ENCODE data around the gene IL12A. TPM values are rescaled to one million over a fixed set of nuclear protein-coding genes. Genes with fewer than 3 reads are reported as not detected.

IL12A gene
- total and polyA plus RNA-seq, 4 donors: 0.08 to 0.25 (median 0.09) TPM; not detected in 1

- no peak for TF ChIP-seq EGR1 (IDR thresholded peaks at IDR 0.05; ENCODE audit: low read depth in 2 of 2)
- no peak for TF ChIP-seq HNF4G (IDR thresholded peaks at IDR 0.05)
- TF ChIP-seq CTCF (IDR thresholded peaks at IDR 0.05; ENCODE audit: low read depth, low read length, missing input control): peak; percentile 79
- TF ChIP-seq HNF4A (conservative IDR thresholded peaks at IDR 0.05): no peak
- peak; percentile 95 to 96 for TF ChIP-seq RAD21 (IDR thresholded peaks at IDR 0.05)
- H3K27me3 ChIP-seq (ENCODE audit: control insufficient read depth in 4 of 4, insufficient read depth in 4 of 4, low read length in 3 of 4): no peaks in the 10 kb centered on the region
- H3K9ac ChIP-seq (ENCODE audit: low read depth in 1 of 2, low read length in 2 of 2): no peak overlapping the region
- H3K9me3 ChIP-seq (ENCODE audit: control insufficient read depth in 4 of 4, low read length in 3 of 4): no peaks in the 10 kb centered on the region
- H3K4me3 ChIP-seq (ENCODE audit: low read depth in 1 of 3, low read length in 3 of 3): no peak overlapping the region
- 11% methylated on average over 3 of the region's 3 CpGs for WGBS
- no peaks in the 10 kb centered on the region for H3K36me3 ChIP-seq (ENCODE audit: control insufficient read depth in 4 of 4, insufficient read depth in 3 of 4, low read depth in 1 of 4, low read length in 3 of 4)
- no peak overlapping the region for H3K27ac ChIP-seq (ENCODE audit: low read depth in 1 of 2, low read length in 2 of 2)
- DNase-seq (ENCODE audit: low spot score): no peak
- peaks cover 0 to 2% (median 0%) of the 10 kb centered on the region in 4 donors for H3K4me1 ChIP-seq (ENCODE audit: control insufficient read depth in 4 of 4, insufficient read depth in 4 of 4, low read length in 3 of 4)
Measured at GRCh38 chr3:160006282-160007163, 17.9 kb downstream of the IL12A start.

DNA sequence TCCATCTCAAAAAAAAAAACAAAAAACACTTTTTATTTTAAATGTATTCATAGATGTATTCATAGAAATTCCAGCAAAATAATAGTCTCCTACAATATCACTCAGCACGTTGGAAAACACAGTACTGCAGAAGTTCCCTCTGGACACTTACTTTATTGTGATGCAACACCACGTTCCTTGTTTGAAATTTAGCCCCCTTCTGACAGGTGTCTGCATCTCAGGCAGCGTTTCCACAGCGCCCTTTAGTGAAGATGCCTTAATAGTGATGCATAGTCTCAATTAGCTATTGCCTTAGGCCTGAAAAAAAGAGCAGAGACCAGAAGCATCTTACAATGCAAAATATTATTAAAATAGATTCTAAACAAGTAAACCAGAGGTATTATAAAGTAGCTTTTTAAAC, 20.3 kb downstream of the IL12A start:
- Histone ChIP-seq H3K9me3 (ENCODE audit: control insufficient read depth in 4 of 4, low read length in 3 of 4) (no peaks in the 10 kb centered on the region), H3K27ac (ENCODE audit: low read depth in 1 of 2, low read length in 2 of 2) (no peak overlapping the region), H3K4me3 (ENCODE audit: low read depth in 1 of 3, low read length in 3 of 3) (no peak overlapping the region), H3K4me1 (ENCODE audit: control insufficient read depth in 4 of 4, insufficient read depth in 4 of 4, low read length in 3 of 4) (peaks cover 0 to 2% (median 0%) of the 10 kb centered on the region in 4 donors), H3K36me3 (ENCODE audit: control insufficient read depth in 4 of 4, insufficient read depth in 3 of 4, low read depth in 1 of 4, low read length in 3 of 4) (no peaks in the 10 kb centered on the region), H3K27me3 (ENCODE audit: control insufficient read depth in 4 of 4, insufficient read depth in 4 of 4, low read length in 3 of 4) (no peaks in the 10 kb centered on the region), H3K9ac (ENCODE audit: low read depth in 1 of 2, low read length in 2 of 2) (no peak overlapping the region)
- 65% methylated on average over 4 of the region's 4 CpGs for WGBS
- no peak for DNase-seq (ENCODE audit: low spot score)
- TF ChIP-seq TAF1 (conservative IDR thresholded peaks at IDR 0.05) (no peak), SP1 (IDR thresholded peaks at IDR 0.05) (no peak)

GRCh38 chr3:160009525-160009924, 20.9 kb downstream of the IL12A start:
- H3K9me3 ChIP-seq (ENCODE audit: control insufficient read depth in 4 of 4, low read length in 3 of 4): no peaks in the 10 kb centered on the region
- peaks cover 0 to 2% (median 0%) of the 10 kb centered on the region in 4 donors for H3K4me1 ChIP-seq (ENCODE audit: control insufficient read depth in 4 of 4, insufficient read depth in 4 of 4, low read length in 3 of 4)
- TF ChIP-seq HNF4G (IDR thresholded peaks at IDR 0.05) (no peak), GABPA (IDR thresholded peaks at IDR 0.05 in 1 of 2, conservative IDR thresholded peaks at IDR 0.05 in 1 of 2) (no peak), FOXA1 (IDR thresholded peaks at IDR 0.05) (no peak), RXRA (IDR thresholded peaks at IDR 0.05) (no peak), CTCF (IDR thresholded peaks at IDR 0.05; ENCODE audit: low read depth, low read length, missing input control) (no peak), YY1 (IDR thresholded peaks at IDR 0.05) (no peak), JUND (IDR thresholded peaks at IDR 0.05) (no peak), RAD21 (IDR thresholded peaks at IDR 0.05) (no peak), TAF1 (conservative IDR thresholded peaks at IDR 0.05) (no peak), SP1 (IDR thresholded peaks at IDR 0.05) (no peak), EGR1 (IDR thresholded peaks at IDR 0.05; ENCODE audit: low read depth in 2 of 2) (no peak), FOXA2 (IDR thresholded peaks at IDR 0.05) (no peak), HNF4A (conservative IDR thresholded peaks at IDR 0.05) (no peak), ZBTB33 (IDR thresholded peaks at IDR 0.05) (no peak), NR2F2 (IDR thresholded peaks at IDR 0.05) (no peak)
- TF ChIP-seq, protein P1, sequence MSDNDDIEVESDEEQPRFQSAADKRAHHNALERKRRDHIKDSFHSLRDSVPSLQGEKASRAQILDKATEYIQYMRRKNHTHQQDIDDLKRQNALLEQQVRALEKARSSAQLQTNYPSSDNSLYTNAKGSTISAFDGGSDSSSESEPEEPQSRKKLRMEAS (IDR thresholded peaks at IDR 0.05): no peak
- TF ChIP-seq, protein P2, sequence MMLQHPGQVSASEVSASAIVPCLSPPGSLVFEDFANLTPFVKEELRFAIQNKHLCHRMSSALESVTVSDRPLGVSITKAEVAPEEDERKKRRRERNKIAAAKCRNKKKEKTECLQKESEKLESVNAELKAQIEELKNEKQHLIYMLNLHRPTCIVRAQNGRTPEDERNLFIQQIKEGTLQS (IDR thresholded peaks at IDR 0.05): no peak
- no peak for DNase-seq (ENCODE audit: low spot score)
- H3K36me3 ChIP-seq (ENCODE audit: control insufficient read depth in 4 of 4, insufficient read depth in 3 of 4, low read depth in 1 of 4, low read length in 3 of 4): no peaks in the 10 kb centered on the region
- H3K27ac ChIP-seq (ENCODE audit: low read depth in 1 of 2, low read length in 2 of 2): no peak overlapping the region
- H3K9ac ChIP-seq (ENCODE audit: low read depth in 1 of 2, low read length in 2 of 2): no peak overlapping the region
- H3K27me3 ChIP-seq (ENCODE audit: control insufficient read depth in 4 of 4, insufficient read depth in 4 of 4, low read length in 3 of 4): no peaks in the 10 kb centered on the region
- H3K4me3 ChIP-seq (ENCODE audit: low read depth in 1 of 3, low read length in 3 of 3): no peak overlapping the region

Data from liver (tissue), 9 donors.